ENCODE data around the gene EPHA3. TPM values are rescaled to one million over a fixed set of nuclear protein-coding genes. Genes with fewer than 3 reads are reported as not detected.

The EPHA3 gene
- total RNA-seq, 1 experiment from 2014 or later: not detected

GRCh38 chr3:89455240-89455639 lies 347.8 kb downstream of the EPHA3 start:
- ChIA-PET POLR2A (no interaction called here), CTCF (no interaction called here)
- TF ChIP-seq CTCF (IDR thresholded peaks at IDR 0.05; ENCODE audit: unreplicated experiment): no peak
- DNase-seq (ENCODE audit: unreplicated experiment): no peak
- Mint-ChIP-seq H3K36me3 (ENCODE audit: insufficient read depth, unreplicated experiment) (no peaks in the 10 kb centered on the region), H3K4me3 (ENCODE audit: unreplicated experiment) (no peak overlapping the region), H3K27ac (ENCODE audit: low read depth, unreplicated experiment) (no peak overlapping the region), H3K4me1 (ENCODE audit: insufficient read depth, unreplicated experiment) (no peaks in the 10 kb centered on the region), H3K9me3 (ENCODE audit: unreplicated experiment) (no peaks in the 10 kb centered on the region), H3K27me3 (ENCODE audit: insufficient read depth, unreplicated experiment) (peaks cover 57% of the 10 kb centered on the region)
- intact Hi-C loops (cut with micrococcal nuclease): no loop called here
- BruUV-seq (replicated peaks): no TSS peak

GRCh38 chr3:89467898-89468363 lies 360.5 kb downstream of the EPHA3 start:
- H3K36me3 Mint-ChIP-seq (ENCODE audit: insufficient read depth, unreplicated experiment): no peaks in the 10 kb centered on the region
- no TSS peak for BruUV-seq (replicated peaks)
- H3K9me3 Mint-ChIP-seq (ENCODE audit: unreplicated experiment): no peaks in the 10 kb centered on the region
- intact Hi-C loops (cut with micrococcal nuclease): no loop called here
- TF ChIP-seq CTCF (IDR thresholded peaks at IDR 0.05; ENCODE audit: unreplicated experiment): no peak
- no peaks in the 10 kb centered on the region for H3K27me3 Mint-ChIP-seq (ENCODE audit: insufficient read depth, unreplicated experiment)
- ChIA-PET CTCF (no interaction called here), POLR2A (no interaction called here)
- H3K4me1 Mint-ChIP-seq (ENCODE audit: insufficient read depth, unreplicated experiment): no peaks in the 10 kb centered on the region
- H3K27ac Mint-ChIP-seq (ENCODE audit: low read depth, unreplicated experiment): no peak overlapping the region
- H3K4me3 Mint-ChIP-seq (ENCODE audit: unreplicated experiment): no peak overlapping the region
- DNase-seq (ENCODE audit: unreplicated experiment): no peak

- Mint-ChIP-seq H3K36me3 (ENCODE audit: insufficient read depth, unreplicated experiment) (no peaks in the 10 kb centered on the region), H3K27ac (ENCODE audit: low read depth, unreplicated experiment) (no peak overlapping the region), H3K27me3 (ENCODE audit: insufficient read depth, unreplicated experiment) (no peaks in the 10 kb centered on the region), H3K4me3 (ENCODE audit: unreplicated experiment) (no peak overlapping the region), H3K9me3 (ENCODE audit: unreplicated experiment) (no peaks in the 10 kb centered on the region), H3K4me1 (ENCODE audit: insufficient read depth, unreplicated experiment) (no peaks in the 10 kb centered on the region)
- intact Hi-C loops (cut with micrococcal nuclease): no loop called here
- ChIA-PET CTCF (no interaction called here), POLR2A (no interaction called here)
- no peak for TF ChIP-seq CTCF (IDR thresholded peaks at IDR 0.05; ENCODE audit: unreplicated experiment)
- BruUV-seq (replicated peaks): no TSS peak
- no peak for DNase-seq (ENCODE audit: unreplicated experiment)
These were observed 364.7 kb downstream of the EPHA3 start for GRCh38 chr3:89472101-89472500.

DNA sequence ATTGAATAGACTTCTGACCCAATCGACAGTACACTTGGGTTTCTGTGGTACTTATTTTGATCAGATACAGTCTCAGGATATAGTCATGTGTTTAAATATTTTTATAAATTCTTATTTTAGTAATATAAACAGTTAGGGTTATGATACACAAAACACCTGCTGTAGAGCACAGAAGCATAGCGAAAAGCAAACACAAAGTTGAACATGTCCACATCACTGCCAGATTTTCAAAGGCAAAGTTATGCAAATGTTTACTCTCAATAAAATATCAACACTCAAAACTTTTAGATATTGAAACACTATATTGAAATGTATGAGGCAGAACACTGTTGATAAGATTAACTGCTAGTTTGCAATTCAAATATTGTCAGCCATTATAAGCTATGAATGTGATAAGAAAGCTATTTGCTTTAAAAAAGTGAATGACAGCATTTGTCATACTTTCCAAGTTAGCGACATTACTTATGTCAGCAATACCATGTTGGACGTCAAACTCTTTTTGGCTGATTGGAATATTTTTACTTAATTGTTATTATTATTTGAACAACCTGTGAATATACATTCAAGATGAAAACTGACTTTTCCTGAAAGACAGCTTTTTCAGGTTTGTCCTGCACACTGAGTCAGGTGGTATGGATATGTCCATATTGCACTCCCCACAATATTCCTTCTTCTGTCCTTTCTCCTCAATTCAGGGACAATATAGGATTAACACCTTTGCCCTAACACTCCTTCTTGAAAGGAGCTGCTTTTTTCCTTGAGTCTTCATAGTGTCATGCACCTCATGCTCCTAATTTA lies 367.1 kb downstream of the EPHA3 start:
- BruUV-seq (replicated peaks): no TSS peak
- DNase-seq (ENCODE audit: unreplicated experiment): no peak
- Mint-ChIP-seq H3K36me3 (ENCODE audit: insufficient read depth, unreplicated experiment) (no peaks in the 10 kb centered on the region), H3K4me3 (ENCODE audit: unreplicated experiment) (no peak overlapping the region), H3K4me1 (ENCODE audit: insufficient read depth, unreplicated experiment) (no peaks in the 10 kb centered on the region), H3K27ac (ENCODE audit: low read depth, unreplicated experiment) (no peak overlapping the region), H3K27me3 (ENCODE audit: insufficient read depth, unreplicated experiment) (no peaks in the 10 kb centered on the region), H3K9me3 (ENCODE audit: unreplicated experiment) (no peaks in the 10 kb centered on the region)
- intact Hi-C loops (cut with micrococcal nuclease): no loop called here
- TF ChIP-seq CTCF (IDR thresholded peaks at IDR 0.05; ENCODE audit: unreplicated experiment): no peak
- POLR2A ChIA-PET: interaction anchor here (0.6 kb wide), 1 partner anchor 168 kb away, joined by 3 read pairs; no protein-coding TSS in a partner anchor
- CTCF ChIA-PET: no interaction called here
